GM18907 (cell line): ENCODE results near the gene MYO5A.

ENCODE experiments used
- ATAC-seq: cut with Tn5 transposase; IDR thresholded peaks from one replicate; pipeline ENCODE4 v1.9.1; 2021; ENCODE audit warnings: mild to moderate bottlenecking, moderate library complexity; ENCODE audit not compliant: unreplicated experiment

MYO5A gene

DNA sequence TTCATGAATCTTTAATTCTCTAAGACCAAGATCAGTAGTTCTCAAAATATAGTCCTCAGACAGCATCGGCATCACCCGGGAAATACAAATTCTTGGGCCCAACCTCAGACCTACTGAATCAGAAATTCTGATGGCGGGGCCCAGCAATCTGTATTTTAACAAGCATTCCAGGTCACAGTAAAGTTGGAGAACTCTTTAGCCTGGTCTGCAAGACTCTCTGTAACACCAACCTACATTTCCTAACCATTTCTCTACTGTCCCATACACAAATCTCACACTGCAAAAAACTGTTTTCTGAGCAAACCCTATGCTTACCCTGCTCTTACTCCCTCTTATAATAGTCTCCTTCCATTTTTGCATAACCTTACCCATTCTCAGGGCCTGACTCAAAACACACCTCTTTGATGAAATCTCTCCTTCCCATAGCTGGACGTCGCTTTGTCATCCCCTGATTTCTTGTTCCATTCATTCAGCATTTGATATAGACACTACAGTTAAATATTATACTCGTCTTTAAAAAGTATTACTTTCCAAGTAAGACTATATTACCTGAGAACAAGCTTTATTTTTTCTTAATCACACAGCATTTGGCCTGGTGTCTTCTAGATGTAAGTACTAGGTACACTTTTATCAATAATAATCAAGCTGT lies 149.8 kb downstream of the MYO5A start:
- peak; percentile 50 for ATAC-seq

GRCh38 chr15:52370010-52370409 lies 158.7 kb downstream of the MYO5A start:
- ATAC-seq = no peak

GRCh38 chr15:52369455-52369854 lies 159.2 kb downstream of the MYO5A start:
- ATAC-seq = no peak

DNA sequence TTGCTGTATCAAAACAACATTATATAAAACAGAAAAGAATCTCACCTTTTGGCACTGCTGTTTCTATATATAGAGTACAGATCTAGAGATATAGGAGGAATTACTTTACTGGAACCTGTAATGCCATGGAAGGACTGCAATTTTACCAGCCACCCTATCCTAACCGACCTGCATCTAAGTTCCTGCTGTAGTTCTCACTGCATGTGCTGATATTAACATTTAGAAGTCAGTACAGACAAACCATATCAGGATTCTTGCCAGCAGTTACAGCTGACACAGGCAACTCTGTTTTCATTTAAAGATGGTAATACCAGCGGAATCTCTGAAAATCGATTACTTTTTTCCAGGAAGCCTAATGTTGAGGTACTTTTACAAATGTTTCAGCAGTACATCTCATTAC lies 159.7 kb downstream of the MYO5A start:
- no peak for ATAC-seq

- ATAC-seq = no peak
Observed at GRCh38 chr15:52368402-52368801, 160.3 kb downstream of the MYO5A start.

DNA sequence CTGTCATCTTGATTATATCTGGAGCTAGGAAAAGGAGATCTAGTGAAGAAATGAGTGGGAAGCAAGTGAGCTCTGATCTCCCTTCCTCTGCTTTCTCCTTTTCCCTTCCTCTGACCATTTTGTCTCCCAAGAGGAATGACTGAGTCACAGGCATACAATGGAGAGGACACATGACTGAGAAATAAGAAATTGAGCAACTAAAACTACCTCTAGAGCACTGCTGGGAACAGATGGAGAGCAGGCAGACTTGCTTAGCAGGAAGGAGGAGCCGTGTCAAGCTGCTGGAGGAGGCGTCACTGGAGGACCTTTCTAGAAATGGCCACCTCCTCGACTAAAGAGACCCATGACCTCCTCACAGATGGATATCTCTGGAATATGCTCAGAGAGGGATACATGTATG lies 166.2 kb downstream of the MYO5A start:
- no peak for ATAC-seq

DNA sequence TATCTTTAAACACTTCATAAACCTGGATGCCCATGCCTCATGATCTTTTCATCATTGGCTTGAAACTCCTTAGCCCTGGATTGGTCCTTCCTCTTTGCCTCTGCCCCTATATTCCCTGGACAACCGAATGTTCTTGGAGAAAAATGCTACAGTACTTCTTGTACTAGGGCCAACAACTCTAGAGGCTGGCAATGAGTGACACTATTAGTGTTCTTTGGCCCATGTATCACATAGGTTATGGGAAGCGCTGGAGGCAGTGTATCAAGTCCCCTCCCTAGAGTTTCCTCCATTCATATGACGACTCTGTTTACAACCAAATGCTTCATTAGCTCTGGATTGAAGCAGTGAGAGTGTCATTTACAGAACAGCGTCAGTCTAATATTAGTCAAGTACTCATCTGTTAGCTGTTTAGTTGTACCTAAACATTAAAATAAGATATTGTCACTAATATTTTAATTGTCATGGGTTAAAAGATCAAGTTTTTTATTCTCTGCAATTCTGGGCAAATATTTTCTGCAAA lies 166.6 kb downstream of the MYO5A start:
- no peak for ATAC-seq

GRCh38 chr15:52361494-52361893 lies 167.2 kb downstream of the MYO5A start:
- ATAC-seq = no peak

GRCh38 chr15:52360229-52361203 lies 168.2 kb downstream of the MYO5A start:
- no peak for ATAC-seq

DNA sequence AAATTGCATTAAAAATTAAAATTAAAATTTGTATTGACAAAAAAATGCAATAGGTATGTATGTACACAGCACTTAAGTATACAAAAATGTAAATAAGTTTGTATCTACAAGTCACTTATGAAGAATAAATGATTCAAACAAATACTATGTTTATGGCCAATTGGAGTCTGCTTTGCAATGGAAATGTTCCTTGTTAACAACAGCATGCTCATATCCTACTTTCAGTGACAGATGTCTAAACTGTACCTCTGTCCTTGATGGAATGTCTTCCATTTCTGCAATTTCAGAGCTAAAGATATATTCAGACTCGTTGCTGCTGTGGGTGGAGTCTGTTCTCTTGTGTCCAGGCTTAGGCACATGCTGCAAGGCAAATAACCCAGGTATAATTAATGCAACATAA lies 169.0 kb downstream of the MYO5A start:
- no peak for ATAC-seq

GRCh38 chr15:52357949-52358348 lies 170.7 kb downstream of the MYO5A start:
- no peak for ATAC-seq

GRCh38 chr15:52352086-52352485 lies 176.6 kb downstream of the MYO5A start:
- no peak for ATAC-seq

DNA sequence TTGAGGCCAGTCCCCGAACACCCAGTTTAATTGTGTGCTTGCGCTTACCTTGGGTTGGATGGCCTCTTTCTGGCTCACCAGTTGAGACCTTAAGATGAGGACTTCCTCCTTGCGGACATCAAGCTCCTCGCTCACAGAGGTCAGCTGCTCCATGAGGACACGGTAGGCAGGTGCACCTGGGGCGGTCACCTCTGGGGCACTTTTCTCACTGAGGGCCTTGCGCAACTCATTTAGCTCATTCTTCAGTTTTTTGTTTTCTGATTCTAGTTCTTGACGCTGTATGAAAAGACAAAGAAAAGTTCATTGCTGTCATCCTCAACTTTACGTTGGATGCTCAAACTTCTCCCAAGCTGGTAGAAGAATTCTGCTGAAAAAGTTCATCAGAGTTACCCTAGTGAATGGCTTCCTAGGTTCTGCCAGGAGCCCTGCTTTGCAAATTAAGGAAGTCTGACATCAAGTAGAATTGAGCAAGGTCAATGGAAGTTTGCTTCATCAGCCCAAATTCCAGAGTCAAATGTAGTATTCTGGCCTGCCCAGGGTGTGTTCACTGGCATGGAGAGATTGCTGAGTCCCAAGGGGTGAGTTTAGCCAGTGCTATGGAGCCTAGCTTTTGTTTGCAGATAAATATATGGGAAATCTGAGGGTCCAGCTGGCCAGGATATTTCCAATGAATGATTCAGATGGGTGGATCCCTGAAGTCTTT lies 177.3 kb downstream of the MYO5A start:
- ATAC-seq = no peak

DNA sequence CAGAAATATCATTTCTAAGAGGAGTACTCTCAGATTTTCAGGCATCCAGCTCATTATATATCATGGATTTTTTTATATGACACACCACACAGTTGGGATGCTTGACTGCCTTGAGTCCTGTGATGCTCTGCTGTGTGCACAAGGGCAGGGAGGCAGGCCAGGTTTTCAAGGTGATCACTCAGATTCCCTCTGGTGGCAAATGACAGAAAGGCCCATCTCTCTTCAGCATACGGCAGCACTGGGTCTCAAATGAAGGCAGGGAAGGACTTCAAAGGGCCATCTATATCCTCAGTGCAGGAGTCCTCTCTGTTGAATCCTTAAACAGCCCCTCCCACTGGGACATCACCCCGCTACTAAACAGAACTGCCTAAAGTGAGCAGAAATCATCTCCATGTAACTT lies 178.3 kb downstream of the MYO5A start:
- no peak for ATAC-seq

DNA sequence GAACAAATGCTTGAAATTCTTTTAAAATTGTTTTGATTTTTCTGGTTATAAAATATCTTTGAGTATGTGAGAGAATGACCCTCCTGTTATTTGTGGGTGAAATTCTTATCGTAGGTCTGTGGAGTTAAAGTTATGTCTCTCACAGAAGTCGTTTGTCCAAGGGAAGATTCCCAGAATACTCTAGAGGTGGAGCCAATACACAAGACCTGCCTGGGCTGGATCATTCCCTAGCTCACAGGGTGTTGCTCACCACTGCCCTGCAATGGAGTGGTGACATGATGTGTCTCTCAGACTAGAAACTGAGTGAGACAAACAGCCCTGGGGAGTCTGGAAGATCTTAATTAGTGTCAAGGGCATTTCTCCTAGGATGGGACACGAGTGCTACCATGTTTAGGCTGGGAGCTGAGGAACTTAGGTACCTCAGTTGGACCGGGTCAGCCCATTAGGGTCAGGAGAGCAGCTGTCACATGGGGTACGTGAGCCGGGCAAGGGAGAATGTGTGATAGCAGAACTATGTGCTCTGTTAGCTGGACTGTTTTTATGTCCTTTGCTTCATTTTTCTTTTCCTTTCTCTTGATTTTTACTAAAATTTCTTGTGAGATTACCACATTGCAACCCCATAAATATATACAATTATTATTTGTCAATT lies 179.5 kb downstream of the MYO5A start:
- ATAC-seq = no peak

- no peak for ATAC-seq
Observed at GRCh38 chr15:52348056-52348745, 180.5 kb downstream of the MYO5A start.

DNA sequence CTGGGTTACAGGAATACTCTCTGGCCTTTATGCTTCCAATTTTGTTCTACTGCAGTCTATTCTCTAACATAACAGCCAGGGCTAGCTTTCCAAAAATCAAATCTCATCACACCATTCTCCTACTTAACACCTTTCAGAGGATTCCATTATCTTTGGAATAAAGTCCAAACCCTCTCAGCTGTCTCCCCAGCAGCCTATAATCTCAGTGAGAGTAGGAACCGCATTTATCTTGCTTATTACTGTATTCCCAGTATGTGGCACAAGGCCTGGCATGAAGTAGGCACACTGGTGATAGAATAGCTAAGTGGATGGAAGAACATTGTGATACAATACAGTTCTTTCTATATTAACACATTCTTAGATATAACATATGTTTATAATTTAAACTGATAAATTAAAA lies 184.1 kb downstream of the MYO5A start:
- no peak for ATAC-seq

DNA sequence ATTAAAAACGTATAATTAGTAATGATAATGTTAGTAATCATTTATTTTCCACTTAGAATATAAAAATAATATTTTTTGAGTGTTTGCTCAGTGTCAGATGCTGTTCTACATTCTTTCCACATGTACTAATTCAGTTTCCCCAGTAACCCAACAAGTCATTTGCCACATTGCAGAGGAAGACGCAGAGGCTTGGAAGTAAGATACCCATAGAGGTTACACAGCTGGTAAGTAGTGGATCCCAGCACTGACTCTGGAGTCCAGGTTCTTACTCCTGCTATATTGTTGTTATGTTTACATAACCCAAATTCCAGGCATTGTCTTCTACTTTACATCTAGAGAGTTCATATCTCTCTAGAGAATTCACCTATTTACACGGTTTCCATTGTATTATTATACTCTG lies 184.8 kb downstream of the MYO5A start:
- no peak for ATAC-seq

- ATAC-seq = no peak
Observed at GRCh38 chr15:52340093-52340492, 188.6 kb downstream of the MYO5A start.

GRCh38 chr15:52338891-52339290 lies 189.8 kb downstream of the MYO5A start:
- ATAC-seq = no peak
